Right ventricle myocardium superior (tissue), 1 donor: ENCODE data around the gene SEMA4D. TPM values are rescaled to one million over a fixed set of nuclear protein-coding genes. Genes with fewer than 3 reads are reported as not detected.

Source experiments
- ATAC-seq: fragments of 200-7000 bp; cut with Tn5 transposase; one replicate; pipeline ENCODE4 v1.9.1; 2020; ENCODE audit warnings: mild to moderate bottlenecking; ENCODE audit not compliant: poor library complexity
- DNase-seq: peaks from one replicate; pipeline ENCODE4 v3.0.0-alpha.2; 2020
- intact Hi-C: fragments of 100-400 bp; cut with DNase I; formaldehyde crosslinking; loops from one replicate; pipeline ENCODE4 v1.11.2; 2022
- total RNA-seq: library from RNA; stranded (reverse); fragmentation: NEBNext Ultra II Directional; extraction: Animal tissue kit (Norgen Biotek cat#: 25700); gene quantifications from one replicate; pipeline ENCODE4 v1.2.1, GENCODE V29; 2021
- donor health status: DM: no; HTN: yes; CAD: no; lungs with severe emphysema.

SEMA4D gene
- total RNA-seq, 1 donor from 2014 or later = 18.7 TPM

GRCh38 chr9:89427621-89428221, 70.2 kb downstream of the SEMA4D start:
- ATAC-seq = no peak
- DNase-seq = no peak
- intact Hi-C loops = no loop called here

- ATAC-seq = no peak
- intact Hi-C loops = no loop called here
- DNase-seq = no peak
Measured at GRCh38 chr9:89426384-89426961, 71.4 kb downstream of the SEMA4D start.

GRCh38 chr9:89425921-89426383, 72.0 kb downstream of the SEMA4D start:
- intact Hi-C loops = no loop called here
- ATAC-seq (no peak), DNase-seq (no peak)

GRCh38 chr9:89425024-89425805, 72.7 kb downstream of the SEMA4D start:
- intact Hi-C loops = no loop called here
- ATAC-seq = peak; percentile 31
- DNase-seq = no peak

- DNase-seq (no peak), ATAC-seq (no peak)
- intact Hi-C loops = no loop called here
Measured at GRCh38 chr9:89422151-89422975, 75.5 kb downstream of the SEMA4D start.

GRCh38 chr9:89421595-89421994, 76.3 kb downstream of the SEMA4D start:
- no peak for DNase-seq
- intact Hi-C loops = no loop called here
- ATAC-seq = no peak

GRCh38 chr9:89420397-89421178, 77.3 kb downstream of the SEMA4D start:
- ATAC-seq (no peak), DNase-seq (no peak)
- intact Hi-C loops = no loop called here

GRCh38 chr9:89419978-89420394, 77.9 kb downstream of the SEMA4D start:
- intact Hi-C loops = no loop called here
- no peak for DNase-seq
- no peak for ATAC-seq

- ATAC-seq (no peak), DNase-seq (no peak)
- intact Hi-C loops = no loop called here
Measured at GRCh38 chr9:89418882-89419640, 78.9 kb downstream of the SEMA4D start.

GRCh38 chr9:89418474-89418845, 79.5 kb downstream of the SEMA4D start:
- no peak for DNase-seq
- ATAC-seq = no peak
- intact Hi-C loops = no loop called here

GRCh38 chr9:89417832-89418473, 80.0 kb downstream of the SEMA4D start:
- no peak for ATAC-seq
- intact Hi-C loops = no loop called here

GRCh38 chr9:89414670-89415324, 83.1 kb downstream of the SEMA4D start:
- ATAC-seq = peak; percentile 11
- intact Hi-C loops = no loop called here

More at GRCh38 chr9:89417832-89418473, 80.0 kb downstream of the SEMA4D start:
- no peak for DNase-seq

GRCh38 chr9:89413963-89414638, 83.8 kb downstream of the SEMA4D start:
- DNase-seq = peak; percentile 58
- intact Hi-C loops = no loop called here
- peak; percentile 91 for ATAC-seq

More at GRCh38 chr9:89414670-89415324, 83.1 kb downstream of the SEMA4D start:
- DNase-seq = no peak

GRCh38 chr9:89412951-89413350, 85.0 kb downstream of the SEMA4D start:
- DNase-seq (no peak), ATAC-seq (no peak)
- intact Hi-C loops = no loop called here

GRCh38 chr9:89412541-89412940, 85.4 kb downstream of the SEMA4D start:
- intact Hi-C loops = no loop called here
- DNase-seq = no peak
- ATAC-seq = no peak

GRCh38 chr9:89411759-89412158, 86.2 kb downstream of the SEMA4D start:
- ATAC-seq (no peak), DNase-seq (no peak)
- intact Hi-C loops = no loop called here
